HEK293 (cell line): Measurements from ENCODE around the gene DDX27.

Source experiments
- GLIS1 ChIP-seq: fragments of 450-650 bp; formaldehyde crosslinking; IDR thresholded peaks from 2 replicates; pipeline ENCODE4 v1.5.1; 2016; ENCODE audit warnings: missing biosample characterization, missing genetic modification characterization
- GLIS2 ChIP-seq: fragments of 450-650 bp; formaldehyde crosslinking; IDR thresholded peaks from 2 replicates; pipeline ENCODE4 v1.5.1; 2016; ENCODE audit warnings: missing biosample characterization, missing genetic modification characterization
- KLF8 ChIP-seq: fragments of 450-650 bp; formaldehyde crosslinking; IDR thresholded peaks from 2 replicates; pipeline ENCODE4 v1.5.1; 2016; ENCODE audit warnings: missing biosample characterization, missing genetic modification characterization
- SP2 ChIP-seq: fragments of 450-650 bp; formaldehyde crosslinking; IDR thresholded peaks from 2 replicates; pipeline ENCODE4 v1.5.1; 2016; ENCODE audit warnings: missing biosample characterization, missing genetic modification characterization
- SP3 ChIP-seq: fragments of 450-650 bp; formaldehyde crosslinking; IDR thresholded peaks from 2 replicates; pipeline ENCODE4 v1.5.1; 2016; ENCODE audit warnings: missing biosample characterization, missing genetic modification characterization
- SP7 ChIP-seq: fragments of 450-650 bp; formaldehyde crosslinking; IDR thresholded peaks from 2 replicates; pipeline ENCODE4 v1.5.1; 2016; ENCODE audit warnings: missing biosample characterization, missing genetic modification characterization
- ZBTB8A ChIP-seq: fragments of 450-650 bp; formaldehyde crosslinking; IDR thresholded peaks from 2 replicates; pipeline ENCODE4 v1.5.1; 2016; ENCODE audit warnings: missing biosample characterization, missing genetic modification characterization
- ZNF132 ChIP-seq: fragments of 450-650 bp; formaldehyde crosslinking; IDR thresholded peaks from 2 replicates; pipeline ENCODE4 v1.5.1; 2017; ENCODE audit warnings: missing biosample characterization, missing genetic modification characterization, borderline replicate concordance
- ZNF223 ChIP-seq: fragments of 450-650 bp; formaldehyde crosslinking; IDR thresholded peaks from 2 replicates; pipeline ENCODE4 v1.5.1; 2016; ENCODE audit warnings: missing biosample characterization, missing genetic modification characterization
- ZNF341 ChIP-seq: fragments of 450-650 bp; formaldehyde crosslinking; IDR thresholded peaks from 2 replicates; pipeline ENCODE4; 2016; ENCODE audit warnings: low read depth, missing biosample characterization, missing genetic modification characterization
- ZNF366 ChIP-seq: fragments of 450-650 bp; formaldehyde crosslinking; conservative IDR thresholded peaks from 2 replicates; pipeline ENCODE4 v1.5.1; 2016; ENCODE audit warnings: missing biosample characterization, missing genetic modification characterization
- ZNF394 ChIP-seq: fragments of 450-650 bp; formaldehyde crosslinking; IDR thresholded peaks from 2 replicates; pipeline ENCODE4 v1.5.1; 2016; ENCODE audit warnings: missing biosample characterization, missing genetic modification characterization, mild to moderate bottlenecking, moderate library complexity, borderline replicate concordance
- ZNF621 ChIP-seq: fragments of 450-650 bp; formaldehyde crosslinking; IDR thresholded peaks from 2 replicates; pipeline ENCODE4 v1.5.1; 2017; ENCODE audit warnings: missing biosample characterization, missing genetic modification characterization
- ZNF677 ChIP-seq: fragments of 450-650 bp; IDR thresholded peaks from 2 replicates; pipeline ENCODE4 v1.5.0; 2018; ENCODE audit warnings: missing biosample characterization, mild to moderate bottlenecking, missing genetic modification characterization, moderate library complexity
- ZNF76 ChIP-seq: fragments of 450-650 bp; formaldehyde crosslinking; IDR thresholded peaks from 2 replicates; pipeline ENCODE4; 2016; ENCODE audit warnings: low read depth, missing biosample characterization, missing genetic modification characterization, borderline replicate concordance
- TF ChIP-seq, protein P1 (sequence below): fragments of 450-650 bp; formaldehyde crosslinking; IDR thresholded peaks from 2 replicates; pipeline ENCODE4 v1.5.1; 2016; ENCODE audit warnings: missing biosample characterization, missing genetic modification characterization
- TF ChIP-seq, protein P2 (sequence below): fragments of 450-650 bp; formaldehyde crosslinking; IDR thresholded peaks from 2 replicates; pipeline ENCODE4 v1.5.1; 2017; ENCODE audit warnings: missing biosample characterization, missing genetic modification characterization
- TF ChIP-seq, protein P3 (sequence below): fragments of 450-650 bp; formaldehyde crosslinking; IDR thresholded peaks from 2 replicates; pipeline ENCODE4 v1.5.1; 2016; ENCODE audit warnings: missing biosample characterization, missing genetic modification characterization
- TF ChIP-seq, protein P4 (sequence below): fragments of 450-650 bp; formaldehyde crosslinking; IDR thresholded peaks from 2 replicates; pipeline ENCODE4 v1.5.1; 2017; ENCODE audit warnings: missing biosample characterization, missing genetic modification characterization
- TF ChIP-seq, protein P5 (sequence below): fragments of 450-650 bp; formaldehyde crosslinking; IDR thresholded peaks from 2 replicates; pipeline ENCODE4 v1.5.1; 2016; ENCODE audit warnings: missing biosample characterization, missing genetic modification characterization
- TF ChIP-seq, protein P6 (sequence below): fragments of 450-650 bp; formaldehyde crosslinking; IDR thresholded peaks from 2 replicates; pipeline ENCODE4 v1.5.1; 2016; ENCODE audit warnings: missing biosample characterization, missing genetic modification characterization
- TF ChIP-seq, protein P7 (sequence below): fragments of 450-650 bp; formaldehyde crosslinking; IDR thresholded peaks from 2 replicates; pipeline ENCODE4 v1.5.1; 2016; ENCODE audit warnings: missing biosample characterization, missing genetic modification characterization
- TF ChIP-seq, protein P8 (sequence below): fragments of 450-650 bp; formaldehyde crosslinking; IDR thresholded peaks from 2 replicates; pipeline ENCODE4 v1.5.1; 2016; ENCODE audit warnings: missing biosample characterization, missing genetic modification characterization

The DDX27 gene

DNA sequence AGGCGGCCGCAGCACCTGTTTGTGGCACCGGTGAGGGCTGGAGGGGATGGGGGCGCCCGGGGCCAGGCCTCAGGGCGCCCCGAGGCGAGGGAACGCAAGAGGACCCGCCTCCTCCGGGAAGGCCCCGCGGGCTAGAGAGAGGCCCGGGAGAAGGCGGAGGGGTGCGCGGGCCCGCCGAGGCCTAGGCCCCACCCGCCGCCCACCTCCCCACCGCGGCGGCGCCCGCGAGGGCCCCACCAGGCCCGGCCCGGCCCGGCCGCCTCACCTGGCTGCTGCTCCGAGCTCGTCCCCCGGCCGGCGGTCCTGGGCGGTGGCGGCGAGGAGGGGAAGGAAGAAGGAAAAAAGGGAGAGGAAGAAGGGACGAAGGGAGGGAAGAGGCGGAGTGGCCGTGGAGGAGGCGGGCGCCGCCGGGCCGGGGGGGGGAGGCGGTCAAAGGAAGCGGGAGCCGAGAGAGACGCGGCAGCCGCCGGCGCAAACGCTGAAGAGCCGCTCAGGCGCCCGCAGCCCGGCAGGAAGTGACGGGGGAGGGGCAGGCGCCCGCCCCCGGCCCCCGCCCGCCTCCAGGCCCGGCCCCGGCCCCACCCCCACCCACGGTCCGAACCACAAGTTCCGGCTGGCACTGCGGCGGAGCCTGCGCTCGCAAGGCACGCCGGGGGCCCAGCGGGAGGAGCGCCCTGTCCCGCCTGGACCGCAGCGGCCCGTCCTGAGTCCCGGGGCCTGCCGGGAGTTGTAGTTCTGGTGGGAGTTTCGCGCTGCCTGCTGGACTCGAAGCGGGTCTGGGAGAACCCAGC lies 31.2 kb upstream of the DDX27 start, which contains the start of gene STAU1 (continued):
- TF ChIP-seq, protein P1, sequence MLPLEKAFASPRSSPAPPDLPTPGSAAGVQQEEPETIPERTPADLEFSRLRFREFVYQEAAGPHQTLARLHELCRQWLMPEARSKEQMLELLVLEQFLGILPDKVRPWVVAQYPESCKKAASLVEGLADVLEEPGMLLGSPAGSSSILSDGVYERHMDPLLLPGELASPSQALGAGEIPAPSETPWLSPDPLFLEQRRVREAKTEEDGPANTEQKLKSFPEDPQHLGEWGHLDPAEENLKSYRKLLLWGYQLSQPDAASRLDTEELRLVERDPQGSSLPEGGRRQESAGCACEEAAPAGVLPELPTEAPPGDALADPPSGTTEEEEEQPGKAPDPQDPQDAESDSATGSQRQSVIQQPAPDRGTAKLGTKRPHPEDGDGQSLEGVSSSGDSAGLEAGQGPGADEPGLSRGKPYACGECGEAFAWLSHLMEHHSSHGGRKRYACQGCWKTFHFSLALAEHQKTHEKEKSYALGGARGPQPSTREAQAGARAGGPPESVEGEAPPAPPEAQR (tag by site-specific recombination) = no peak
- TF ChIP-seq ZNF76 (peak; percentile 100), ZNF223 (tag by site-specific recombination) (no peak), SP7 (tag by site-specific recombination) (0 out of 2 replicates have a peak, but pooled peaks have one; percentile 47), GLIS2 (tag by site-specific recombination) (0 out of 2 replicates have a peak, but pooled peaks have one; percentile 33), ZNF621 (tag by site-specific recombination) (no peak), ZNF394 (tag by site-specific recombination) (no peak), SP2 (tag by site-specific recombination) (peak; percentile 72), GLIS1 (tag by site-specific recombination) (peak; percentile 55; the same call in 1 of the 2 replicates), ZNF341 (peak; percentile 64), ZNF677 (0 out of 2 replicates have a peak, but pooled peaks have one; percentile 22), ZBTB8A (tag by site-specific recombination) (peak; percentile 48; the same call in 1 of the 2 replicates), ZNF132 (tag by site-specific recombination) (no peak), SP3 (tag by site-specific recombination) (peak; percentile 95), KLF8 (tag by site-specific recombination) (peak; percentile 93), ZNF366 (tag by site-specific recombination) (0 out of 2 replicates have a peak, but pooled peaks have one; percentile 52)
- TF ChIP-seq, protein P2, sequence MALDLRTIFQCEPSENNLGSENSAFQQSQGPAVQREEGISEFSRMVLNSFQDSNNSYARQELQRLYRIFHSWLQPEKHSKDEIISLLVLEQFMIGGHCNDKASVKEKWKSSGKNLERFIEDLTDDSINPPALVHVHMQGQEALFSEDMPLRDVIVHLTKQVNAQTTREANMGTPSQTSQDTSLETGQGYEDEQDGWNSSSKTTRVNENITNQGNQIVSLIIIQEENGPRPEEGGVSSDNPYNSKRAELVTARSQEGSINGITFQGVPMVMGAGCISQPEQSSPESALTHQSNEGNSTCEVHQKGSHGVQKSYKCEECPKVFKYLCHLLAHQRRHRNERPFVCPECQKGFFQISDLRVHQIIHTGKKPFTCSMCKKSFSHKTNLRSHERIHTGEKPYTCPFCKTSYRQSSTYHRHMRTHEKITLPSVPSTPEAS (tag by site-specific recombination) = no peak
- TF ChIP-seq, protein P3, sequence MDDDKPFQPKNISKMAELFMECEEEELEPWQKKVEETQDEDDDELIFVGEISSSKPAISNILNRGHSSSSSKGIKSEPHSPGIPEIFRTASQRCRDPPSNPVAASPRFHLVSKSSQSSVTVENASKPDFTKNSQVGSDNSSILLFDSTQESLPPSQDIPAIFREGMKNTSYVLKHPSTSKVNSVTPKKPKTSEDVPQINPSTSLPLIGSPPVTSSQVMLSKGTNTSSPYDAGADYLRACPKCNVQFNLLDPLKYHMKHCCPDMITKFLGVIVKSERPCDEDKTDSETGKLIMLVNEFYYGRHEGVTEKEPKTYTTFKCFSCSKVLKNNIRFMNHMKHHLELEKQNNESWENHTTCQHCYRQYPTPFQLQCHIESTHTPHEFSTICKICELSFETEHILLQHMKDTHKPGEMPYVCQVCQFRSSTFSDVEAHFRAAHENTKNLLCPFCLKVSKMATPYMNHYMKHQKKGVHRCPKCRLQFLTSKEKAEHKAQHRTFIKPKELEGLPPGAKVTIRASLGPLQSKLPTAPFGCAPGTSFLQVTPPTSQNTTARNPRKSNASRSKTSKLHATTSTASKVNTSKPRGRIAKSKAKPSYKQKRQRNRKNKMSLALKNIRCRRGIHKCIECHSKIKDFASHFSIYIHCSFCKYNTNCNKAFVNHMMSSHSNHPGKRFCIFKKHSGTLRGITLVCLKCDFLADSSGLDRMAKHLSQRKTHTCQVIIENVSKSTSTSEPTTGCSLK = no peak
- TF ChIP-seq, protein P4, sequence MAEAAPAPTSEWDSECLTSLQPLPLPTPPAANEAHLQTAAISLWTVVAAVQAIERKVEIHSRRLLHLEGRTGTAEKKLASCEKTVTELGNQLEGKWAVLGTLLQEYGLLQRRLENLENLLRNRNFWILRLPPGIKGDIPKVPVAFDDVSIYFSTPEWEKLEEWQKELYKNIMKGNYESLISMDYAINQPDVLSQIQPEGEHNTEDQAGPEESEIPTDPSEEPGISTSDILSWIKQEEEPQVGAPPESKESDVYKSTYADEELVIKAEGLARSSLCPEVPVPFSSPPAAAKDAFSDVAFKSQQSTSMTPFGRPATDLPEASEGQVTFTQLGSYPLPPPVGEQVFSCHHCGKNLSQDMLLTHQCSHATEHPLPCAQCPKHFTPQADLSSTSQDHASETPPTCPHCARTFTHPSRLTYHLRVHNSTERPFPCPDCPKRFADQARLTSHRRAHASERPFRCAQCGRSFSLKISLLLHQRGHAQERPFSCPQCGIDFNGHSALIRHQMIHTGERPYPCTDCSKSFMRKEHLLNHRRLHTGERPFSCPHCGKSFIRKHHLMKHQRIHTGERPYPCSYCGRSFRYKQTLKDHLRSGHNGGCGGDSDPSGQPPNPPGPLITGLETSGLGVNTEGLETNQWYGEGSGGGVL (tag by site-specific recombination) = peak; percentile 95
- TF ChIP-seq, protein P5, sequence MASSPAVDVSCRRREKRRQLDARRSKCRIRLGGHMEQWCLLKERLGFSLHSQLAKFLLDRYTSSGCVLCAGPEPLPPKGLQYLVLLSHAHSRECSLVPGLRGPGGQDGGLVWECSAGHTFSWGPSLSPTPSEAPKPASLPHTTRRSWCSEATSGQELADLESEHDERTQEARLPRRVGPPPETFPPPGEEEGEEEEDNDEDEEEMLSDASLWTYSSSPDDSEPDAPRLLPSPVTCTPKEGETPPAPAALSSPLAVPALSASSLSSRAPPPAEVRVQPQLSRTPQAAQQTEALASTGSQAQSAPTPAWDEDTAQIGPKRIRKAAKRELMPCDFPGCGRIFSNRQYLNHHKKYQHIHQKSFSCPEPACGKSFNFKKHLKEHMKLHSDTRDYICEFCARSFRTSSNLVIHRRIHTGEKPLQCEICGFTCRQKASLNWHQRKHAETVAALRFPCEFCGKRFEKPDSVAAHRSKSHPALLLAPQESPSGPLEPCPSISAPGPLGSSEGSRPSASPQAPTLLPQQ = peak; percentile 79; the same call in 1 of the 2 replicates
- TF ChIP-seq, protein P6, sequence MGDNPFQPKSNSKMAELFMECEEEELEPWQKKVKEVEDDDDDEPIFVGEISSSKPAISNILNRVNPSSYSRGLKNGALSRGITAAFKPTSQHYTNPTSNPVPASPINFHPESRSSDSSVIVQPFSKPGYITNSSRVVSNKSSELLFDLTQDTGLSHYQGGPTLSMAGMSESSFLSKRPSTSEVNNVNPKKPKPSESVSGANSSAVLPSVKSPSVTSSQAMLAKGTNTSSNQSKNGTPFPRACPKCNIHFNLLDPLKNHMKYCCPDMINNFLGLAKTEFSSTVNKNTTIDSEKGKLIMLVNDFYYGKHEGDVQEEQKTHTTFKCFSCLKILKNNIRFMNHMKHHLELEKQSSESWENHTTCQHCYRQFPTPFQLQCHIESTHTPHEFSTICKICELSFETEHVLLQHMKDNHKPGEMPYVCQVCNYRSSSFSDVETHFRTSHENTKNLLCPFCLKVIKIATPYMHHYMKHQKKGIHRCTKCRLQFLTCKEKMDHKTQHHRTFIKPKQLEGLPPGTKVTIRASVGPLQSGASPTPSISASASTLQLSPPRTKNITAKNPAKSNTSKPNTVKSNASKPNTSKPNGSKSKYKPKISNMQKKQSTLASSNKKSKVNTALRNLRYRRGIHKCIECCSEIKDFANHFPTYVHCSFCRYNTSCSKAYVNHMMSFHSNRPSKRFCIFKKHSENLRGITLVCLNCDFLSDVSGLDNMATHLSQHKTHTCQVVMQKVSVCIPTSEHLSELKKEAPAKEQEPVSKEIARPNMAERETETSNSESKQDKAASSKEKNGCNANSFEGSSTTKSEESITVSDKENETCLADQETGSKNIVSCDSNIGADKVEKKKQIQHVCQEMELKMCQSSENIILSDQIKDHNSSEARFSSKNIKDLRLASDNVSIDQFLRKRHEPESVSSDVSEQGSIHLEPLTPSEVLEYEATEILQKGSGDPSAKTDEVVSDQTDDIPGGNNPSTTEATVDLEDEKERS (tag by site-specific recombination) = no peak
- TF ChIP-seq, protein P7, sequence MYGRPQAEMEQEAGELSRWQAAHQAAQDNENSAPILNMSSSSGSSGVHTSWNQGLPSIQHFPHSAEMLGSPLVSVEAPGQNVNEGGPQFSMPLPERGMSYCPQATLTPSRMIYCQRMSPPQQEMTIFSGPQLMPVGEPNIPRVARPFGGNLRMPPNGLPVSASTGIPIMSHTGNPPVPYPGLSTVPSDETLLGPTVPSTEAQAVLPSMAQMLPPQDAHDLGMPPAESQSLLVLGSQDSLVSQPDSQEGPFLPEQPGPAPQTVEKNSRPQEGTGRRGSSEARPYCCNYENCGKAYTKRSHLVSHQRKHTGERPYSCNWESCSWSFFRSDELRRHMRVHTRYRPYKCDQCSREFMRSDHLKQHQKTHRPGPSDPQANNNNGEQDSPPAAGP (tag by site-specific recombination) = no peak
- TF ChIP-seq, protein P8, sequence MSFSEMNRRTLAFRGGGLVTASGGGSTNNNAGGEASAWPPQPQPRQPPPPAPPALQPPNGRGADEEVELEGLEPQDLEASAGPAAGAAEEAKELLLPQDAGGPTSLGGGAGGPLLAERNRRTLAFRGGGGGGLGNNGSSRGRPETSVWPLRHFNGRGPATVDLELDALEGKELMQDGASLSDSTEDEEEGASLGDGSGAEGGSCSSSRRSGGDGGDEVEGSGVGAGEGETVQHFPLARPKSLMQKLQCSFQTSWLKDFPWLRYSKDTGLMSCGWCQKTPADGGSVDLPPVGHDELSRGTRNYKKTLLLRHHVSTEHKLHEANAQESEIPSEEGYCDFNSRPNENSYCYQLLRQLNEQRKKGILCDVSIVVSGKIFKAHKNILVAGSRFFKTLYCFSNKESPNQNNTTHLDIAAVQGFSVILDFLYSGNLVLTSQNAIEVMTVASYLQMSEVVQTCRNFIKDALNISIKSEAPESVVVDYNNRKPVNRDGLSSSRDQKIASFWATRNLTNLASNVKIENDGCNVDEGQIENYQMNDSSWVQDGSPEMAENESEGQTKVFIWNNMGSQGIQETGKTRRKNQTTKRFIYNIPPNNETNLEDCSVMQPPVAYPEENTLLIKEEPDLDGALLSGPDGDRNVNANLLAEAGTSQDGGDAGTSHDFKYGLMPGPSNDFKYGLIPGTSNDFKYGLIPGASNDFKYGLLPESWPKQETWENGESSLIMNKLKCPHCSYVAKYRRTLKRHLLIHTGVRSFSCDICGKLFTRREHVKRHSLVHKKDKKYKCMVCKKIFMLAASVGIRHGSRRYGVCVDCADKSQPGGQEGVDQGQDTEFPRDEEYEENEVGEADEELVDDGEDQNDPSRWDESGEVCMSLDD = no peak
